ENCODE data around the gene PDIK1L.

- TF ChIP-seq POLR2AphosphoS5 (IDR thresholded peaks at IDR 0.05; ENCODE audit: low read depth, low read length) (no peak), TAF1 (IDR thresholded peaks at IDR 0.05; ENCODE audit: borderline replicate concordance, insufficient read depth, low read length) (no peak), FOXP2 (optimal IDR thresholded peaks at IDR 0.05; ENCODE audit: borderline replicate concordance, extremely low read depth, extremely low read length, insufficient read depth) (no peak)
- TF ChIP-seq, protein P1, sequence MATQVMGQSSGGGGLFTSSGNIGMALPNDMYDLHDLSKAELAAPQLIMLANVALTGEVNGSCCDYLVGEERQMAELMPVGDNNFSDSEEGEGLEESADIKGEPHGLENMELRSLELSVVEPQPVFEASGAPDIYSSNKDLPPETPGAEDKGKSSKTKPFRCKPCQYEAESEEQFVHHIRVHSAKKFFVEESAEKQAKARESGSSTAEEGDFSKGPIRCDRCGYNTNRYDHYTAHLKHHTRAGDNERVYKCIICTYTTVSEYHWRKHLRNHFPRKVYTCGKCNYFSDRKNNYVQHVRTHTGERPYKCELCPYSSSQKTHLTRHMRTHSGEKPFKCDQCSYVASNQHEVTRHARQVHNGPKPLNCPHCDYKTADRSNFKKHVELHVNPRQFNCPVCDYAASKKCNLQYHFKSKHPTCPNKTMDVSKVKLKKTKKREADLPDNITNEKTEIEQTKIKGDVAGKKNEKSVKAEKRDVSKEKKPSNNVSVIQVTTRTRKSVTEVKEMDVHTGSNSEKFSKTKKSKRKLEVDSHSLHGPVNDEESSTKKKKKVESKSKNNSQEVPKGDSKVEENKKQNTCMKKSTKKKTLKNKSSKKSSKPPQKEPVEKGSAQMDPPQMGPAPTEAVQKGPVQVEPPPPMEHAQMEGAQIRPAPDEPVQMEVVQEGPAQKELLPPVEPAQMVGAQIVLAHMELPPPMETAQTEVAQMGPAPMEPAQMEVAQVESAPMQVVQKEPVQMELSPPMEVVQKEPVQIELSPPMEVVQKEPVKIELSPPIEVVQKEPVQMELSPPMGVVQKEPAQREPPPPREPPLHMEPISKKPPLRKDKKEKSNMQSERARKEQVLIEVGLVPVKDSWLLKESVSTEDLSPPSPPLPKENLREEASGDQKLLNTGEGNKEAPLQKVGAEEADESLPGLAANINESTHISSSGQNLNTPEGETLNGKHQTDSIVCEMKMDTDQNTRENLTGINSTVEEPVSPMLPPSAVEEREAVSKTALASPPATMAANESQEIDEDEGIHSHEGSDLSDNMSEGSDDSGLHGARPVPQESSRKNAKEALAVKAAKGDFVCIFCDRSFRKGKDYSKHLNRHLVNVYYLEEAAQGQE (IDR thresholded peaks at IDR 0.05; ENCODE audit: insufficient read depth in 1 of 2, low read depth in 2 of 2, low read length in 2 of 2), result no peak
Measured at GRCh38 chr1:26092422-26092821, 19.2 kb upstream of the PDIK1L start.
